Measurements from ENCODE around the gene MOCS3.

DNA sequence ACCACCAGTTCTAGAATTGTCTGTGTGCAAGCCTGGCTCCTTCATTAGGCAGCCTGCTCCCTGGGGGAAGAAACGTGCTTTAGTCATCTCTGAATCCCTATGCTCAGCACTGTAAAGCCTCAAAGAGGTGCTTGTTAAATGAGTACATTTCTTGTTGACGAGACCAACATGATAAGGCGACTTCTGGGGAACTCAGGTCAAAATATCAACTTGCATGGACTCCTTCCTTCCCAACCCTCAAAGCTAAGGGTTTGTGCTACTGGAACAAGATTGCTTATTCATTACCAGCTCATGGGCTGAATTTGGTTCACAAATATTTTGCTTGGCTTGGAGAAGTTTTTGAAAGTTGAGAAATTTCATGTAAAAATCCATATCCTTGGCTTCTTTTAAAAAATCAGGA, 53.7 kb downstream of the MOCS3 start:
- TF ChIP-seq KMT2B (CRISPR knock-in tag; IDR thresholded peaks at IDR 0.05) (no peak), SIN3A (IDR thresholded peaks at IDR 0.05; ENCODE audit: borderline replicate concordance, low read depth, low read length) (no peak), BCL3 (CRISPR knock-in tag; IDR thresholded peaks at IDR 0.05) (no peak), ZNF660 (CRISPR knock-in tag; IDR thresholded peaks at IDR 0.05; ENCODE audit: borderline replicate concordance, low read depth) (no peak), RAD21 (CRISPR knock-in tag; IDR thresholded peaks at IDR 0.05) (no peak)
- TF ChIP-seq, protein P1, sequence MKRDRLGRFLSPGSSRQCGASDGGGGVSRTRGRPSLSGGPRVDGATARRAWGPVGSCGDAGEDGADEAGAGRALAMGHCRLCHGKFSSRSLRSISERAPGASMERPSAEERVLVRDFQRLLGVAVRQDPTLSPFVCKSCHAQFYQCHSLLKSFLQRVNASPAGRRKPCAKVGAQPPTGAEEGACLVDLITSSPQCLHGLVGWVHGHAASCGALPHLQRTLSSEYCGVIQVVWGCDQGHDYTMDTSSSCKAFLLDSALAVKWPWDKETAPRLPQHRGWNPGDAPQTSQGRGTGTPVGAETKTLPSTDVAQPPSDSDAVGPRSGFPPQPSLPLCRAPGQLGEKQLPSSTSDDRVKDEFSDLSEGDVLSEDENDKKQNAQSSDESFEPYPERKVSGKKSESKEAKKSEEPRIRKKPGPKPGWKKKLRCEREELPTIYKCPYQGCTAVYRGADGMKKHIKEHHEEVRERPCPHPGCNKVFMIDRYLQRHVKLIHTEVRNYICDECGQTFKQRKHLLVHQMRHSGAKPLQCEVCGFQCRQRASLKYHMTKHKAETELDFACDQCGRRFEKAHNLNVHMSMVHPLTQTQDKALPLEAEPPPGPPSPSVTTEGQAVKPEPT (CRISPR knock-in tag; IDR thresholded peaks at IDR 0.05; ENCODE audit: low read depth) = no peak
- TF ChIP-seq, protein P2, sequence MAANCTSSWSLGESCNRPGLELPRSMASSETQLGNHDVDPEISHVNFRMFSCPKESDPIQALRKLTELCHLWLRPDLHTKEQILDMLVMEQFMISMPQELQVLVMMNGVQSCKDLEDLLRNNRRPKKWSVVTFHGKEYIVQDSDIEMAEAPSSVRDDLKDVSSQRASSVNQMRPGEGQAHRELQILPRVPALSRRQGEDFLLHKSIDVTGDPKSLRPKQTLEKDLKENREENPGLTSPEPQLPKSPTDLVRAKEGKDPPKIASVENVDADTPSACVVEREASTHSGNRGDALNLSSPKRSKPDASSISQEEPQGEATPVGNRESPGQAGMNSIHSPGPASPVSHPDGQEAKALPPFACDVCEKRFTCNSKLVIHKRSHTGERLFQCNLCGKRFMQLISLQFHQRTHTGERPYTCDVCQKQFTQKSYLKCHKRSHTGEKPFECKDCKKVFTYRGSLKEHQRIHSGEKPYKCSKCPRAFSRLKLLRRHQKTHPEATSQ (CRISPR knock-in tag; IDR thresholded peaks at IDR 0.05; ENCODE audit: borderline replicate concordance) = no peak

Measured in HepG2 (cell line).